WTC11 (cell line): ENCODE measurements around the gene PDF.

ENCODE experiments used
- ATF2 ChIP-seq: sonication (generic); formaldehyde crosslinking; IDR thresholded peaks from 2 replicates; pipeline ENCODE4 v1.8.1; 2022; ENCODE audit warnings: low read depth, missing genetic modification reagents, borderline replicate concordance
- CTCF ChIP-seq: fragments of 200-600 bp; IDR thresholded peaks from 2 replicates; pipeline ENCODE4 v1.8.0; 2022; ENCODE audit warnings: antibody characterized with exemption
- EMX1 ChIP-seq: fragments of 250-450 bp; sonication (Bioruptor Pico); IDR thresholded peaks from 2 replicates; pipeline ENCODE4 v1.8.0; 2021; ENCODE audit warnings: mild to moderate bottlenecking
- NFE2L1 ChIP-seq: sonication (generic); formaldehyde crosslinking; IDR thresholded peaks from 2 replicates; pipeline ENCODE4 v1.8.1; 2023; ENCODE audit warnings: missing genetic modification reagents
- TCF7 ChIP-seq: sonication (generic); formaldehyde crosslinking; IDR thresholded peaks from 2 replicates; pipeline ENCODE4 v1.8.0; 2022; ENCODE audit warnings: mild to moderate bottlenecking, low read depth, missing genetic modification reagents, moderate library complexity

DNA sequence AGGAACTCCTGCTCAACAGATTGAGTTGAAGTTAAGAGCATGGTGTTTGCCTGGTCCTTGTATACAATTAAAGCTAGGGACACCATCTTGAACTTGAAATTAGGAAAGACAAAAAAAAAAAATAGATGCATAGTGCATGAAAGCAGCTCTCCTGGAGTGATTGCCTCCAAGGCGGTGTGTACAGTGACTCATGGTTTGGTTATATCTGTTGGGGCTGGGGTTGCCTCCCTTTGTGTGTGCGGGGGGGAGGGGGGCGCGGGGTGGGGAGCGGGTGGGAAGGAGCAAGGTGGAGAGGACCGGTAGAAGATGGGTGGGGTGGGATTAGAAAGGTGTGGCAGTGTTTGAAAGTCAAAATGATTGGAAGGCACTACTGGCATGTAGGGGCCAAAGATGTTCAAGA, 17.8 kb upstream of the PDF start:
- TF ChIP-seq EMX1 (CRISPR knock-in tag) (no peak), ATF2 (CRISPR knock-in tag) (no peak), CTCF (no peak), NFE2L1 (CRISPR knock-in tag) (no peak), TCF7 (CRISPR knock-in tag) (no peak)
